H1 (cell line): ENCODE measurements around the gene S100A4. TPM values are rescaled to one million over a fixed set of nuclear protein-coding genes. Genes with fewer than 3 reads are reported as not detected.
"Not testable (repeated sequence)": the region's sequence is repeated elsewhere in the genome, so short reads cannot be mapped to it uniquely, and the experiment has no call there.

Experiments
- CTCF ChIA-PET: fragments of 300-600 bp; sonication (Branson Sonifier 250); formaldehyde crosslinking; loops from one replicate; lab custom pipeline; 2021; ENCODE audit not compliant: partially characterized antibody; lab: Charles Lee
- POLR2A ChIA-PET: fragments of 300-600 bp; sonication (Branson Sonifier 250); formaldehyde crosslinking; loops from one replicate; lab custom pipeline; 2021; ENCODE audit warnings: inconsistent platforms; ENCODE audit not compliant: partially characterized antibody; lab: Charles Lee
- DNase-seq, 2 experiments: peaks; one replicate each; pipeline versions ENCODE4 v3.0.0 to v3.0.0-alpha.2; 2010 to 2022; ENCODE audit warnings: low spot score in 2 of 2, low read depth in 1 of 2, mixed read lengths in 1 of 2
- FAIRE-seq: peaks from 2 replicates; lab custom pipeline; 2011; peaks lifted over from hg19 to GRCh38; lab: Jason Lieb, UNC
- H2AFZ ChIP-seq: 2 replicates; pipeline ENCODE4 v1.8.1; 2012; ENCODE audit warnings: low read length, inconsistent platforms
- H2AK5ac ChIP-seq: 2 replicates; pipeline ENCODE4 v1.6.1; 2013; ENCODE audit warnings: low read depth, low read length
- H2BK120ac ChIP-seq: replicated peaks from 2 replicates; pipeline ENCODE3; 2013; ENCODE audit warnings: low read depth, low read length, inconsistent platforms
- H2BK12ac ChIP-seq: 2 replicates; pipeline ENCODE4 v1.6.1; 2013; ENCODE audit warnings: low read depth, low read length
- H2BK15ac ChIP-seq: 2 replicates; pipeline ENCODE4 v1.6.1; 2013; ENCODE audit warnings: low read length
- H2BK20ac ChIP-seq: 2 replicates; pipeline ENCODE4 v1.6.1; 2013; ENCODE audit warnings: low read length
- H2BK5ac ChIP-seq: 2 replicates; pipeline ENCODE4 v1.6.1; 2013; ENCODE audit warnings: low read depth, low read length
- H3K14ac ChIP-seq: 2 replicates; pipeline ENCODE4 v1.6.1; 2013; ENCODE audit warnings: inconsistent platforms; ENCODE audit not compliant: insufficient read length
- H3K18ac ChIP-seq: 2 replicates; pipeline ENCODE4 v1.6.1; 2013; ENCODE audit warnings: low read length; ENCODE audit errors: extremely low read depth
- H3K23ac ChIP-seq: 2 replicates; pipeline ENCODE4 v1.6.1; 2013; ENCODE audit warnings: inconsistent platforms; ENCODE audit not compliant: insufficient read length
- H3K23me2 ChIP-seq: 2 replicates; pipeline ENCODE4 v1.6.1; 2013; ENCODE audit warnings: low read depth, low read length
- H3K27ac ChIP-seq: 2 replicates; pipeline ENCODE4 v1.6.1; 2011; ENCODE audit warnings: low read depth, low read length, inconsistent platforms
- H3K27me3 ChIP-seq, 4 experiments: replicated peaks in 1 of 4; 1 replicate in 1 of 4; 2 replicates in 3 of 4; pipeline versions ENCODE4 v1.6.1 to v1.8.1; 2011 to 2013; ENCODE audit warnings: low read length in 3 of 4, mild to moderate bottlenecking in 3 of 4, inconsistent platforms in 2 of 4, mixed read lengths in 2 of 4, moderate library complexity in 1 of 4; ENCODE audit not compliant: control insufficient read depth in 3 of 4, insufficient read depth in 3 of 4; ENCODE audit errors: extremely low read depth in 1 of 4
- H3K36me3 ChIP-seq, 4 experiments: 2 replicates each; pipeline versions ENCODE4 v1.6.1 to v1.8.1; 2011 to 2013; ENCODE audit warnings: mild to moderate bottlenecking in 4 of 4, low read length in 3 of 4, moderate library complexity in 2 of 4, control low read depth in 1 of 4, inconsistent platforms in 1 of 4; ENCODE audit not compliant: insufficient read depth in 4 of 4, control insufficient read depth in 2 of 4
- H3K4ac ChIP-seq: replicated peaks from 2 replicates; pipeline ENCODE3; 2013; ENCODE audit warnings: low read length, low read depth, mixed read lengths, inconsistent platforms; ENCODE audit not compliant: insufficient read length
- H3K4me1 ChIP-seq, 4 experiments: replicated peaks in 1 of 4; 1 replicate in 1 of 4; 2 replicates in 3 of 4; pipeline versions ENCODE4 v1.6.1 to v1.8.1; 2011 to 2013; ENCODE audit warnings: low read length in 3 of 4, inconsistent platforms in 2 of 4, mixed read lengths in 1 of 4; ENCODE audit not compliant: insufficient read depth in 4 of 4, control insufficient read depth in 3 of 4
- H3K4me2 ChIP-seq, 2 experiments: 2 replicates each; pipeline versions ENCODE4 v1.6.1 to v1.8.1; 2011 to 2013; ENCODE audit warnings: low read depth in 2 of 2, low read length in 2 of 2, control low read depth in 1 of 2, inconsistent platforms in 1 of 2, mild to moderate bottlenecking in 1 of 2; ENCODE audit not compliant: insufficient read depth in 1 of 2
- H3K4me3 ChIP-seq, 4 experiments: fragments of 200-600, 300-600 bp in 1 of 4; sonication (generic), shearing (Covaris generic), sonication (Bioruptor Twin) in 1 of 4; 2 replicates each; pipeline versions ENCODE4 v1.5.1 to v1.8.1; 2011 to 2016; ENCODE audit warnings: low read length in 4 of 4, low read depth in 3 of 4, control low read depth in 2 of 4, inconsistent platforms in 2 of 4, mild to moderate bottlenecking in 2 of 4, mixed read lengths in 1 of 4, moderate library complexity in 1 of 4; ENCODE audit not compliant: insufficient read depth in 2 of 4; ENCODE audit errors: extremely low read depth in 1 of 4
- H3K56ac ChIP-seq: replicated peaks from 2 replicates; pipeline ENCODE3; 2013; ENCODE audit warnings: low read depth, mild to moderate bottlenecking, mixed read lengths, low read length, inconsistent platforms; ENCODE audit not compliant: insufficient read length
- H3K79me1 ChIP-seq: 2 replicates; pipeline ENCODE4 v1.6.1; 2013; ENCODE audit warnings: low read depth, low read length, control low read depth
- H3K79me2 ChIP-seq, 2 experiments: 2 replicates each; pipeline versions ENCODE4 v1.6.1 to v1.8.1; 2012 to 2013; ENCODE audit warnings: low read length in 2 of 2, mild to moderate bottlenecking in 2 of 2, inconsistent platforms in 1 of 2; ENCODE audit not compliant: insufficient read depth in 2 of 2, control insufficient read depth in 1 of 2
- H3K9ac ChIP-seq, 4 experiments: replicated peaks in 1 of 4; 1 replicate in 1 of 4; 2 replicates in 3 of 4; pipeline versions ENCODE4 v1.6.1 to v1.8.1; 2011 to 2013; ENCODE audit warnings: low read depth in 3 of 4, low read length in 3 of 4, control low read depth in 2 of 4, mild to moderate bottlenecking in 2 of 4, moderate library complexity in 2 of 4, inconsistent platforms in 1 of 4; ENCODE audit errors: extremely low read depth in 1 of 4
- H3K9me3 ChIP-seq, 2 experiments: 2 replicates each; pipeline versions ENCODE4 v1.6.1 to v1.8.1; 2012 to 2013; ENCODE audit warnings: mild to moderate bottlenecking in 2 of 2, moderate library complexity in 2 of 2, control low read depth in 1 of 2, inconsistent platforms in 1 of 2, low read depth in 1 of 2, low read length in 1 of 2, mixed read lengths in 1 of 2; ENCODE audit not compliant: insufficient read depth in 2 of 2
- H4K20me1 ChIP-seq, 2 experiments: replicated peaks in 1 of 2; 2 replicates each; pipeline versions ENCODE3 to v1.8.1; 2011 to 2013; ENCODE audit warnings: inconsistent platforms in 2 of 2, low read length in 2 of 2, mild to moderate bottlenecking in 1 of 2; ENCODE audit not compliant: insufficient read depth in 2 of 2, control insufficient read depth in 1 of 2
- H4K5ac ChIP-seq: 2 replicates; pipeline ENCODE4 v1.6.1; 2013; ENCODE audit warnings: low read length, low read depth, mixed read lengths, inconsistent platforms; ENCODE audit not compliant: insufficient read length
- H4K8ac ChIP-seq: 2 replicates; pipeline ENCODE4 v1.8.0; 2013; ENCODE audit warnings: mild to moderate bottlenecking, moderate library complexity, low read length, inconsistent platforms; ENCODE audit not compliant: insufficient read depth; ENCODE audit errors: extremely low read depth
- H4K91ac ChIP-seq: replicated peaks from 2 replicates; pipeline ENCODE3; 2013; ENCODE audit warnings: low read length, mixed read lengths, inconsistent platforms; ENCODE audit not compliant: insufficient read length
- WGBS, 2 experiments: shearing (Covaris generic) in 1 of 2; methylation state at CpG; one replicate each; pipeline versions ENCODE4 v1.1.6 to v1.1.7; 2013 to 2015; ENCODE audit warnings: low lambda C conversion rate in 2 of 2, mixed read lengths in 2 of 2, inconsistent platforms in 1 of 2, low coverage in 1 of 2, missing lambda C conversion rate in 1 of 2; ENCODE audit not compliant: insufficient replicate concordance in 2 of 2, insufficient coverage in 1 of 2, insufficient read length in 1 of 2; ENCODE audit errors: extremely low coverage in 1 of 2, missing lambda C conversion rate in 1 of 2; 5-methylcytosine and 5-hydroxymethylcytosine counted together
- polyA plus RNA-seq, 7 experiments: library from polyadenylated mRNA; depleted of rRNA in 3 of 7; stranded (reverse) in 5 of 7; unstranded in 2 of 7; fragments of >200 nt in 5 of 7; fragments of 200-250 nt in 2 of 7; gene quantifications; 1 replicate in 5 of 7; 2 replicates in 1 of 7; 4 replicates in 1 of 7; pipeline versions ENCODE4 v1.2.1 to v1.2.3, GENCODE V29; 2011 to 2013; ENCODE audit warnings: missing spikeins in 2 of 7, mixed read lengths in 2 of 7
- total RNA-seq: library from RNA; stranded (reverse); fragmentation: NEBNext Ultra II Directional; extraction: Animal tissue kit (Norgen Biotek cat#: 25700); gene quantifications from 2 replicates; pipeline ENCODE4 v1.2.1, GENCODE V29; 2021

The S100A4 gene
- total and polyA plus RNA-seq, 2 of the 8 experiments (the other 6 are each of a cell fraction or from before 2014, with no cell fraction given): 36.3 to 85.4 TPM

- H3K14ac ChIP-seq, H3K4ac ChIP-seq, H3K23me2 ChIP-seq, H2BK5ac ChIP-seq, H3K23ac ChIP-seq, H3K79me1 ChIP-seq, H3K36me3 ChIP-seq, H3K27ac ChIP-seq, H3K79me2 ChIP-seq, DNase-seq, H4K5ac ChIP-seq, H2AFZ ChIP-seq, H3K56ac ChIP-seq, H3K18ac ChIP-seq, H2BK20ac ChIP-seq, H2AK5ac ChIP-seq, H2BK120ac ChIP-seq, H4K8ac ChIP-seq, H3K27me3 ChIP-seq, H3K9me3 ChIP-seq, FAIRE-seq, H3K4me2 ChIP-seq, H2BK15ac ChIP-seq, H2BK12ac ChIP-seq, H4K20me1 ChIP-seq, H3K9ac ChIP-seq, H3K4me3 ChIP-seq, H4K91ac ChIP-seq: not testable (repeated sequence)
- ChIA-PET POLR2A (interaction anchor here (2.7 to 3.2 kb wide), 2 partner anchors 11 to 112 kb away, joined by 10 to 13 read pairs; partner anchors contain the start of gene CHTOP), CTCF (interaction anchor here (1.2 to 4.4 kb wide), 6 partner anchors 12 to 166 kb away, joined by 3 to 51 read pairs (median 7); partner anchors contain the start of gene S100A6)
- peaks cover 4 to 13% (median 5%) of the 10 kb centered on the region in 4 experiments; a peak in 5 of 7 replicates for H3K4me1 ChIP-seq
- 95% methylated on average over 16 of the region's 37 CpGs; no CpG with 5 or more reads in 1 of the 2 experiments for WGBS, 2 experiments
These were observed 23.8 kb downstream of the S100A4 start for GRCh38 chr1:153521808-153522207.
